Limb (tissue), 2 donors: ENCODE measurements around the gene NPAT.

Source experiments
- DNase-seq, 2 donors: peaks; one replicate each; pipeline ENCODE4 v3.0.0-alpha.2; 2016; ENCODE audit errors: extremely low spot score in 2 of 2

The NPAT gene

DNA sequence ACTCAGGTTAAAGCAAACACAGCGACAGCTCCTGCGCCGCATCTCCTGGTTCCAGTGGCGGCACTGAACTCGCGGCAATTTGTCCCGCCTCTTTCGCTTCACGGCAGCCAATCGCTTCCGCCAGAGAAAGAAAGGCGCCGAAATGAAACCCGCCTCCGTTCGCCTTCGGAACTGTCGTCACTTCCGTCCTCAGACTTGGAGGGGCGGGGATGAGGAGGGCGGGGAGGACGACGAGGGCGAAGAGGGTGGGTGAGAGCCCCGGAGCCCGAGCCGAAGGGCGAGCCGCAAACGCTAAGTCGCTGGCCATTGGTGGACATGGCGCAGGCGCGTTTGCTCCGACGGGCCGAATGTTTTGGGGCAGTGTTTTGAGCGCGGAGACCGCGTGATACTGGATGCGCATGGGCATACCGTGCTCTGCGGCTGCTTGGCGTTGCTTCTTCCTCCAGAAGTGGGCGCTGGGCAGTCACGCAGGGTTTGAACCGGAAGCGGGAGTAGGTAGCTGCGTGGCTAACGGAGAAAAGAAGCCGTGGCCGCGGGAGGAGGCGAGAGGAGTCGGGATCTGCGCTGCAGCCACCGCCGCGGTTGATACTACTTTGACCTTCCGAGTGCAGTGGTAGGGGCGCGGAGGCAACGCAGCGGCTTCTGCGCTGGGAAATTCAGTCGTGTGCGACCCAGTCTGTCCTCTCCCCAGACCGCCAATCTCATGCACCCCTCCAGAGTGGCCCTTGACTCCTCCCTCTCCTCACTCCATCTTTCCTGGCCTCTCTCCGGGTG, at the start of gene NPAT, which contains the start of gene ATM:
TSS of gene NPAT (minus strand) at position 65 of the 774 bp plus-strand sequence. CDS start 102 bp downstream, outside the sequence.
TSS of gene ATM (plus strand) at position 494 of the 774 bp plus-strand sequence. CDS start 4,558 bp downstream, outside the sequence.
- peak; percentile 99 for DNase-seq

DNA sequence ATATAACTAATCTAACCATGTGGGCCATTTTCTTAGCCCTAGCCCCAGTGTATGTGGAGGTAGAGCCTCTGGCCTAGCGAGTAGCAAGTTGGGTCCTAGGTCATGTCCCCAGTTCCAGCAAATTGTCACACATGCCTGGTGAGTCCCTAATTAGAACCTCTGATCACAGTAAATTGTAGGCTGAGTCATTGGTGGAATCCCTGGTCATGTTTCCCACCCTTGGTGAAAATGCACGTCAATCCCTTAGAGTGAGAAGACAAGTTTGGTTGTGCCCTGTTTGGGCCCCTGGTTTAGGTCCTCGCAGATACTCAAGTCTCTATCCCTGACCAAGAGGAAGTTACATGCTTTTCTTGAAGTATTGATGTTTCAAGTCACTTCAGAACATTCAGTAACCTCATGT, 47.1 kb upstream of the NPAT start:
- no peak for DNase-seq

DNA sequence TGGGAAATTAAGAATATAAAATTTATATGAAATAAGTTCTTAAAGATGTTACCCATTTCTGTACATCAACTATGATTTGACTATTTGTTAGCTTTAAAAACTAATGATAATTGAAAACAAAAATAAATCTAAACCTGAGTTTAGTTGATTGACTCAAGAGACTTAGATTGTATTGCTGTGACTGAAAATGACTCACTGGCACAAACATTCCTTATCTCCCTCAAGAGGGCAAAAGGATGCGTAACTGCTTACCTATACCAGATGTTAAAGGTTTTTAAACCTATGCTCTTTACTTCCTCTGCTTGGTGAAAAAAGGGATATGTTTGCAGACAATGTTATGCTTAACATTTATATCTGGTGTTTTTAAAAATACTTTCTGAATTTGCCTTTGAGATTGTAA, 30.7 kb upstream of the NPAT start:
- no peak for DNase-seq

DNA sequence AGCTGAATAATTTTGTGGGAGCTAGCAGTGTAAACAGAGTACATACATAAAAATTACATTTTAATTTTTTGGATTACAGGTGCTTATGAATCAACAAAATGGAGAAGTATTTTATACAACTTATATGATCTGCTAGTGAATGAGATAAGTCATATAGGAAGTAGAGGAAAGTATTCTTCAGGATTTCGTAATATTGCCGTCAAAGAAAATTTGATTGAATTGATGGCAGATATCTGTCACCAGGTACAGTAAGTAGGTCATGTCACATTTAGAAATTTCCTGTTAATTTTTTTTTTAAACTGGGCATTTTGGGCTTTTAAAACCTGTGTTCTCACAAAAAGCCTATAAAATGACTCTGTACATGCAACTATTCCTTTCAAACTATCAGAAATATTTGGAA, 24.4 kb upstream of the NPAT start:
- no peak for DNase-seq

DNA sequence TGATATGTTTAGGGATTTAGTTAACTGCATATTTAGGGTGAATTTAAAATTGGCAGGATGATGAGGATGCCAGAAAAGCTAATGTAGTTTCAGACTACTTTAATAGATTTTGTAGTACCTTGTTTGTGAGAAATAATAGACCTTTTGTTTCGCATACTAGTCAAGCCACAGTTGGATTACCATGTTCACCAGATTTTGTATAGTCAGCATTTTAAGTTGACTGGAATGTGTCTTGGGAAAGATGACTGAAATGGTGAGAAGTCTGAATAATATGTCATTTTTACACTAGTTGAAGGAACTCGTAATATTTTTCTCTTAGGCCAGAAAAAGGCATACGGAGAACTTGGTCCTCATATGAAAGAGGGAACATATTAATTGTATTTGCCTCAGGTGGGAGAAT, 23.9 kb upstream of the NPAT start:
- DNase-seq: no peak

DNA sequence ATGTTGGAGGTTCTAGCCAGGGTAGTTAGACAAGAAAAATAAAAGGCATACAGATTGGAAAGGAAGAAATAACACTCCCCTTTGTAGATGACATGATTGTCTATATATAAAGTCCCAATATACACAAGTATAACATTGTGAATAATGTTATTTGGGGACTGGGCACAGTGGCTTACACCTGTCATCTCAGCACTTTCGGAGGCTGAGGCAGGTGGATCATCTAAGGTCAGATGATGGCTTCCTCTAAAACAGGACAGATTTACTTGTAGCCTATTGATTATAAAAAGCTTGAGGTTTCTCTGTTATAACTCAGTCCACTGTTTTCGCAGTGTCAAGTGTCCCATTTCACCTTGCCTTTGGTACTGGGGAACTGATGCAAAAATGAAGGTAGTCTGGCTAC, 20.0 kb upstream of the NPAT start:
- DNase-seq: no peak

DNA sequence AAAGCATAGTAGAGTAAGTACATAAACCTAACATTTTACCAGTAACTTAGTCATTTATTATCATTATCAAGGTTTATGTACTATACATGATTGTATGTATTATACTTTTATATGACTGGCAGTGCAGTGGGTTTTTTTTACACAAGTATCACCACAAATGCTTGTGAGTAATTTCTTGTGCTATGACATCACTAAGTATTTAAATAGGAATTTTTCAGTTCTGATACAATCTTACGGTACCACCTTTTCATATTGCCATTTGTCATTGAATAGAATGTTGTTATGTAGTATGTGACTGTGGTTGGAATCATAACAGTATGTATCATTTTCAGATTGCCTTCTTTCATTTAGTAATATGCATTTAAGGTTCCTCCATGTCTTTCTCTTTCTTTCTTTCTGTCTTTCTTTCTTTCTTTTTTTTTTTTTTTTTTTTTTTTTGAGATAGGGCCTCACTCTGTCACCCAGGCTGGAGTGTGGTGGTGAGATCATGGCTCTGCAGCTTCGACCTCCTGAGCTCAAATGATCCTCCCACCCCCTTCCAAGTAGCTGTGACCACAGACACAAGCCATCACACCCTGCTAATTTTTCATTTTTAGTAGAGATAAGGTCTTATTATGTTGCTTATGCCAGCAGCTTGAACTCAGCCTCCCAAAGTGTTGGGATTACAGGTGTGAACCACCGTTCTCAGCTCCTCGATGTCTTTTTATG, 19.0 kb upstream of the NPAT start:
- no peak for DNase-seq

DNA sequence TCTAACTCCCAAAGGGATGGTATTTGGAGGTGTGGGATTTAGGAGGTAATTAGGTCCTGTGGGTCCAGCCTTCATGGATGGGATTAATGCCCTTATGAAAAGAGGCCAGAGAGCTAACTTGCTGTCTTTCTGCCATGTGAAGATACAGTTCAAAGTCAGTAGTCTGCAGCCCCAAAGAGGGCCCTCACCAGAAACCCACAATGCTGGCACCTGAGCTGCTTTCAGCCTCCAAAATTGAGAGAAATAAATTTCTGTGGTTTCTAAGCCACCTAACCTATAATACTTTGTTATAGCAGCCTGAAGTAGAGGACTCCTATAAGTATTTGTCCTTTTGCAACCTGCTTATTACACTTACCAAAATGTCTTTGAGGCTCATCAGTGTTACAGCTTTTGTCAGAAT, 16.6 kb upstream of the NPAT start:
- DNase-seq: no peak

DNA sequence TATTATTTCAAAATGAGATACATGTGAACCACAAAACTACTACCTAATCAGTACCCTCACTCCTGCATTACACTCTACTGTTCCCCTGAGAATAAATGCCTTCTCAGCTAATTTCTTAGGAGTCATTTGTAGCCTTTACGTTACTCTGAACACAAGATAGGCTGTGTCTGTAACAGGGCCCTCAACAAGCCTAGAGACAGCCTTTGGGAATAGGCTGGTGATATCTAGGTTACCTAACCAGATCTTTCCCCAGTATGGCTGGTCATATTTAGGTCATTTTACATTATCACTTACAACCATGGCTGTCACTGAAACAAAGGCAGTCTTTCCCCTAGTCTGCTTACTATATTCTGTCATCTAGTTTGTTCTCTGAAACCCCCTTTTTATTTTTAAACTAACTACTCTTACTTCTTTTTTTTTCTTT, 14.6 kb upstream of the NPAT start:
- DNase-seq: no peak

DNA sequence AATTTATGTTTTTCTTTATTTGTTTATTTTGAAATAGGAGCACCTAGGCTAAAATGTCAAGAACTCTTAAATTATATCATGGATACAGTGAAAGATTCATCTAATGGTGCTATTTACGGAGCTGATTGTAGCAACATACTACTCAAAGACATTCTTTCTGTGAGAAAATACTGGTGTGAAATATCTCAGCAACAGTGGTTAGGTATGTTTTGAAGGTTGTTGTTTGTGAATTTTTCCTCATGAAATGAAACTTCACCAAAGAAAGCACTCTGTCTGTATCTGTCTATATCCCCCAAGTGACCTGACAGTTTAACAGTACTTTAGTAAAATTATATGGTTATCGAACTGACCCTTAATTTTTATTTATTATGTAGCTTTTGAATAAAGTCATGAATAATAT, 13.2 kb upstream of the NPAT start:
- DNase-seq: no peak

DNA sequence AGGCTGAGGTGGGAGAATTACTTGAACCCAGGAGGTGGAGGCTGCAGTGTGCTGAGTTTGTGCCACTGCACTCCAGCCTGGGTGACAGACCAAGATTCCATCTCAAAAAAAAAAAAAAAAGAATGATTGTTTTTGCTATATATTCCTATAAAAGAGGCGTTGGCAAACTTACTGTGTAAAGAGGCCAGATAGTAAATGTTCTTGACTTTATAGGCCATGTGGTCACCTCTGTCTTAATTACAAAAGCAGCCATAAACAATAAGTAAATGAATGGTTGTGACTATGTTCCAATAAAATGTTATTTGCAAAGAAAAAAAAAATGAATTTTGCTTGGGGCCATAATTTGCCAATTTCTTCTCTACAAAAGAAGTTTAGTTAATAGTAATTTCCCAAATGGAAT, 12.8 kb upstream of the NPAT start:
- DNase-seq: no peak

DNA sequence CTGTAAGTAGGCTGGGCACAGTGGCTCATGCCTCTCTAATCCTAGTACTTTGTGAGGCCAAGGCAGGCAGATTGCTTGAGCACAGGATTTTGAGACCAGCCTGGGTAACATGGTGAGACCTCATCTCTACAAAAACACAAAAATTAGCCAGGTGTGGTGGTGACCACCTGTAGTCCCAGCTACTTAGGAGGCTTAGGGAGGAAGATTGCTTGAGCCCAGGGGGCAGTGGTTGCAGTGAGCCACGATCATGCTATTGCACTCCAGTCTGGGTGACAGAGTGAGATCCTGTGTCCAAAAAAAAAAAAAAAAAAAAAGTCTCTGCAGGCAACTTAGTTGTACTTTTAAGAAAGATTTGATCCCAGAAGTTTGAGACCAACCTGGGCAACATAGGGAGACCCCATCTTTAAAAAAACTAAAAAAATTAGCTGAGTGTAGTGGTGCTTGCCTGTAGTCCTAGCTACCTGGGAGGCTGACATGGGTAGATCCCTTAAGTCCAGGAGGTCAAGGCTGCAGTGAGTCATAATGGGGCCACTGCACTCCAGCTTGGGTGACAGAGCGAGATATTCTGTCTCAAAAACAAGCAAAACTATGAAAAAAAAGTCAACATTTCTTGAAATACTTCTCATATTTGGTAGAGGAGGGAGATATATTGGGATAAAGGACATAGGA, 11.0 kb upstream of the NPAT start:
- no peak for DNase-seq

DNA sequence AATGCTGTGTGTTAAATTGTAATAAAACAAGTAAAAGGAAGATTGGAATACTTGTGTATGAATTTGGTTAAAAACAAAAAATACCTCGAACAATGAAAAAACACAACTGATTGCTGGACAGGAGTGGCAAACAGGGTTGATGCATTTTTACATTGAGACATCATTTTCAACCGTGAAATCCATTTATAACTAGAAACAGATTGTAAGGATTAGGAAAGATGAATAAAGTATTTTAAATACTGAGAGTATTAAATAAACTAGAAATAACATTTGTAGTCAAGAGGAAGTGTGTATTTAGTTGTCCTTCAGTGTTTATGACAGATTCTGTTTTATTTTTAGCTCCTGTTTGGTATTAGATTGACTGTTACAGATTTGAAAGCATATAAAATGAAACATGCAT, 5.8 kb upstream of the NPAT start:
- no peak for DNase-seq

DNA sequence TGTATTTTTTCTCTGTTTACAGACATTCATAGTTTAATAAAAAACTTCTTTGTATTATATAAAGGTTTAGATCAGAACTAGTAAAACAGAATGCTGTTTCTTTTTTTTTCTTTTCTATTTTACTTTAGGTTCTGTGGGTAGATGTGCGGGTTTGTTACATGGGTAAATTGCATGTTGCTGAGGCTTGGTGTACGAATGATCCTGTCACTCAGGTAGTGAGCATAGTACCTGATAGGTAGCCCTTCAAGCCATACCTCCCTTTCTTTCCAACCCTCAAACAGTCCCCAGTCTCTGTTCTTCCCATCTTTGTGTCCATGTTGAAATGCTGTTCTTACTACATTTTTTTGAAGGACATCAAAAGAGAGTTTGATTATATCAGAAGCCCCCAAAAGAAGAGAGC, 3.6 kb upstream of the NPAT start:
- no peak for DNase-seq

DNA sequence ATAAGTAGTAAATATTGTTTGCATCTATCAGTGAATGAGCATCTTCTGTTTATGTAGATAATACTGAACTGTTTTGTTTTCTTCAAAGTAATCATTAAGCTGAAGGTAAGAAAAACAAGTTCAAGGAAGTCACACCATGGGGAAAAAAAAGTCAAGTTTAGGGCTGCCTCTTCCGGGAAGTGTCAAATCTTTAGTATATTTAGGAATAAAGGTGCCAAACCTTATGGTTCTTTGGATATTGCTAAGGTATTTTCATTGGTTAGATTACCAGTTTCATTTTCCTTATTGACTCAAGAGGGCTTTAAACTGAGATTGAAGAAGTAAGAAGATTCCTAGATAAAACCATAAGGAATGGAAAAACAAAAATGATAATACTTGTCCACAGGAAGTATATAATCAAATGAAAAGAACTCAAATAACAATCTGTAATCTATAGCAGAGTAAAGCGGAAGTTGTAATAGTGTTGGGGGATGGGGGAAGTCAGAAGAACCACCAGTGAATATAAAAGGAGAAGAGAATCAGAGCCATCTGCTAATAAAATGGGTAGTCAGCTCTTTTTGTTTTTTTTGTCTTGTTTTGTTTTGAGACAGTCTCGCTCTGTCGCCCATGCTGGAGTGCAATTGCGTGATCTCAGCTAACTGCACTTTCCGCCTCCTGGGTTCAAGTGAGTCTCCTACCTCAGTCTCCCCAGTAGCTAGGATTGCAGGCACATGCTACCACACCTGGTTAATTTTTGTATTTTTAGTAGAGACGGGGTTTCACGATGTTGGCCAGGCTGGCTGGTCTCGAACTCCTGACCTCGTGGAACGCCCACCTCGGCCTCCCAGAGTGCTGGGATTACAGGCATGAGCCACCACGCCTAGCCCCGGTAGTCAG, 2.7 kb upstream of the NPAT start:
- DNase-seq: no peak

DNA sequence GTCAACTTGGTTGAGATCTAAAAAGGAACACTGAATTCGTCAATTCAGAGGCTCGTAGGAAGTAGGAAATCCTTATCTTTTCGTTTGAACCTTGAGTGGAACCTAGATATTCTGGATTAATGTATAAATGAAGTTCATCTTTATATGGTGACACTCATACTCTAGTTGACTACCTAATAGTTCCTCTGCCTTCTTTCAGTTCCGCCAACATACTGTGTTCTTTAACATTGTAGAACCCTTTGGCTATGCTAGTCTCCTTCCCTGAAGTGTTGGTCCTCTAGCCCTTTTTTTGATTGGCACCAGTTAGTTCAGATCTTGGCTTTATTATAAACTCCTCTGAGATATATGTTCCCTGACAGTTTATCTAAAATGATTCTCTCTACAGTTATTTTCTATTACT, 1.9 kb upstream of the NPAT start:
- DNase-seq: no peak

DNA sequence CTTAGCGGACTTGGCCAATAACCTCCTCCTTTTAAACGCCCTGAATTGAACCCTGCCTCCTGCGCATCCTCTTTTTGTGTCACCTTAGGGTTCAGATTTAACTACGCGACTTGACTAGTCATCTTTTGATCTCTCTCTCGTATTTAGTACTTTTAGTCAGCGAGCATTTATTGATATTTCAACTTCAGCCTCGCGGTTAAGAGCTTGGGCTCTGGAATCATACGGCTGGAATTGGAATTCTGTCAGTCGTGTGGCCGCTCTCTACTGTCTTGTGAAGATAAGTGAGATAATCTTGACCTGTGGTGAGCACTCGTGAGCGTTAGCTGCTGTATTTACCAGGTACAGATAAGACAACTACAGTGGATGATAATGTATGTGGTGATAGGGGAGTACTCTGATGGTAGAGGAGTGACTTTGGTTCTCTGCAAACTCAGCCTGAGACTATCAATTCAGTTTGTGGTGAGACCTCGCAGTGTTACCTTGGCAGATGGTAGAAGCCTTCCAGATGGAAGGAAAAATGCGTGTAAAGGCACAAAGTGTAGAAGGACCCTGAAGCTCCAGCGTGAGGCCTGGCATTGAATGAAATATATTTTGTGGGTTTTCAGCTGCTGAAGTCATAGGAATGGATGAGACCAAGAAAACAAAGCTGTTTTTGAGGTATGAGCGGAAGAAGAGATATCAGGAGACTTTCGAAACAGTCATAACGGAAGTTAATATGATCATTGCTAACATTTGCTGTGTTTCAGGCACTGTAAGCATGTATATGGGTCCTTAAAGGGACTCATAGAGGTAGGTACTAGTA, 1.1 kb upstream of the NPAT start:
- no peak for DNase-seq

DNA sequence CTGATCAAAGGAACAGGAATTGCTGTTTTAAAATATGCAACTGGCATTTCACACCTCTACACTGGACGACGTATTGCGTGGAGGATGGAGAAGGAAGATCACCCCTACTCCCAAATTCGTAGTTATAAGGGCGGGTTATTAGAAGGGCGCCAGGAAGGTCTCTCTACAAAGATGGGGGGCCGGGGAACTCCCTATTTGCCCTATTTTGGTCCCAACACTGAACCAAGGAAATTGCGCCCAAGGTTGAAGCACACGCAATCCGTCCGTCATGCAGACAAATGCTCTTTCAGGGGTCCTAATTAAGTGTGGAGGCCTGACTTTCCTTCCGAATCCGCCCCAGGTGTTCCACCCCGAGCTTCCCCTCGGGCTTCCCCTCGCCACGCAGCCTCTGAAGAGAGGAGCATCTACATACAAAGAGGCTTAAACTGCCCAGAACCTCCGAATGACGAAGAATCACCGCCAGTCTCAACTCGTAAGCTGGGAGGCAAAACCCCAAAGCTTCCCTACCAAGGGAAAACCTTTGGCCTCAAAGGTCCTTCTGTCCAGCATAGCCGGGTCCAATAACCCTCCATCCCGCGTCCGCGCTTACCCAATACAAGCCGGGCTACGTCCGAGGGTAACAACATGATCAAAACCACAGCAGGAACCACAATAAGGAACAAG, 396 bp downstream of the NPAT start:
- no peak for DNase-seq

DNA sequence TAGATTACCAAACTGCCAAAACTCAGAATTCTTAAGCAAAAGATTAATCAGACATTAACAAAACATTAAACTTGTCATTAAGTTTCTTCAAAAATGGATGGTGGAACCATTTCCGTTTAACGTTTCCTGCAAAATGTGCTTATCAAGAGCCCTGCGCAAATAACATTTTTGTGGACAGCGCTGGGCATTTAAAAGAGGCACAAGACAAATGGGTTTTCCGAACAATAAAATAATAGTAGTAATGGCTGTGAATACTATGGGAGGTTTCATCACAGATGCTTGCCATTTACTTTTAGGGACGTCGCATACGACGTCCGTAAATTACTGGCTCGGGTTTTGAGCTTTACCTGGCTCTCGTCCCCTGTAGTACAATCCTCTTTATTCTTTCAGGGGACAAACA, 1.1 kb downstream of the NPAT start:
- DNase-seq: no peak

DNA sequence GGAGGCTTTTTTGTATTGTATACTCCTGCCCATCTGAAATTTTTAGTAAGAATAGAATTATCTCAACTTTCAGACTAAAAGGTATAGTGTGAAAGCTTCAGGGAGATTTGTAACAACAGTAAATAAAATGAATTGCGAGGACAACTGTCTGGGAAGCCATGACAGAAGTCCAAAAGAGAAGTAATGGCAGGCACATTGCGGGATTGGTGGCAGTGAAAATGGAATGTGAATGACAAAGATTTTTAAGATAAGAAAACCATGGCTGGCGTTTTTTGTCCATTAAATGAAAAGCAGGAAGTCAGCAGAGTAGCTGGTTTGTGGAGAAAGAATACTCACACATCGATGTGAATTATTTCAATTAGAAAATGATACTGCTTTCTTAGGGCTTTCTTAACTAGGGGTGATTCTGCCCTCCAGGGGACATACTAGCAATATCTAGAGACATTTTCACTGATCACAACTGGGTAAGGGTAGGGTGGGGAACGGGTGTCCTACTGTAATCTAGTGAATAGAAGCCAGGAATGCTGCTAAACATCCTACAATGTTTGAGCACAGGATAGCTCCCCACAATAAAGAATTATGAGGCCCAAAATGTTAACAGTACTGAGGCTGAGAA, 1.6 kb downstream of the NPAT start:
- DNase-seq: no peak
